SU-DHL-6 (cell line): ENCODE measurements around the gene SLC25A38.
A peak's percentile ranks its signal among the peaks of the same experiment; 100 is the strongest.
"Not testable (repeated sequence)": the region's sequence is repeated elsewhere in the genome, so short reads cannot be mapped to it uniquely, and the experiment has no call there.

Source experiments
- EZH2phosphoT487 ChIP-seq: fragments of 200-600 bp; sonication (generic), shearing (Covaris generic); conservative IDR thresholded peaks from 2 replicates; pipeline ENCODE4 v1.6.1; 2018; ENCODE audit warnings: mild to moderate bottlenecking, antibody characterized with exemption, low read length, moderate library complexity, mixed read lengths
- TF ChIP-seq, protein P1 (sequence below): fragments of 200-600 bp; sonication (generic); IDR thresholded peaks from one replicate; pipeline ENCODE4 v1.5.1; 2017; ENCODE audit warnings: antibody characterized with exemption, mild to moderate bottlenecking, low read length, moderate library complexity; ENCODE audit not compliant: insufficient read depth, poor library complexity, severe bottlenecking

DNA sequence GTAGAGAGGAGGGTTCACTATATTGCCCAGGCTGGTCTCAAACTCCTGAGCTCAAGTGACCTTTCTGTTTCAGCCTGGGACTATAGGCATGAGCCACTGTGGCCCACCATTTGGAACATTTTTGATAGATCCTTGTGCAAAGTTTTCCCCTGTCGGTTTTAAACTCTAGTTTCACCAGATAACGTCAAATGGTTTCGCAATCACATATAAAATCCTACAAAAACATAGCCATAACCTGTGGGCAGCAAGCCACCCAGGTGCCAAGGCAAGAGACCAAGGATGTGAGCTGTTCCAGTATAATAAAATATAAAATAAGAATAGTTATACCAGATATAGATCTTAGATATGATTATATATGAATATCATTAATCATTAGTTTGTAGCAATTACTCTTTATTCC, 33.8 kb downstream of the SLC25A38 start:
- TF ChIP-seq, protein P1, sequence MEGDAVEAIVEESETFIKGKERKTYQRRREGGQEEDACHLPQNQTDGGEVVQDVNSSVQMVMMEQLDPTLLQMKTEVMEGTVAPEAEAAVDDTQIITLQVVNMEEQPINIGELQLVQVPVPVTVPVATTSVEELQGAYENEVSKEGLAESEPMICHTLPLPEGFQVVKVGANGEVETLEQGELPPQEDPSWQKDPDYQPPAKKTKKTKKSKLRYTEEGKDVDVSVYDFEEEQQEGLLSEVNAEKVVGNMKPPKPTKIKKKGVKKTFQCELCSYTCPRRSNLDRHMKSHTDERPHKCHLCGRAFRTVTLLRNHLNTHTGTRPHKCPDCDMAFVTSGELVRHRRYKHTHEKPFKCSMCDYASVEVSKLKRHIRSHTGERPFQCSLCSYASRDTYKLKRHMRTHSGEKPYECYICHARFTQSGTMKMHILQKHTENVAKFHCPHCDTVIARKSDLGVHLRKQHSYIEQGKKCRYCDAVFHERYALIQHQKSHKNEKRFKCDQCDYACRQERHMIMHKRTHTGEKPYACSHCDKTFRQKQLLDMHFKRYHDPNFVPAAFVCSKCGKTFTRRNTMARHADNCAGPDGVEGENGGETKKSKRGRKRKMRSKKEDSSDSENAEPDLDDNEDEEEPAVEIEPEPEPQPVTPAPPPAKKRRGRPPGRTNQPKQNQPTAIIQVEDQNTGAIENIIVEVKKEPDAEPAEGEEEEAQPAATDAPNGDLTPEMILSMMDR: peak; percentile 3
- TF ChIP-seq EZH2phosphoT487: not testable (repeated sequence)
